ENCODE data around the gene SOX6. TPM values are rescaled to one million over a fixed set of nuclear protein-coding genes. Genes with fewer than 3 reads are reported as not detected.

SOX6 gene
- total RNA-seq, 1 experiment from 2014 or later: not detected

DNA sequence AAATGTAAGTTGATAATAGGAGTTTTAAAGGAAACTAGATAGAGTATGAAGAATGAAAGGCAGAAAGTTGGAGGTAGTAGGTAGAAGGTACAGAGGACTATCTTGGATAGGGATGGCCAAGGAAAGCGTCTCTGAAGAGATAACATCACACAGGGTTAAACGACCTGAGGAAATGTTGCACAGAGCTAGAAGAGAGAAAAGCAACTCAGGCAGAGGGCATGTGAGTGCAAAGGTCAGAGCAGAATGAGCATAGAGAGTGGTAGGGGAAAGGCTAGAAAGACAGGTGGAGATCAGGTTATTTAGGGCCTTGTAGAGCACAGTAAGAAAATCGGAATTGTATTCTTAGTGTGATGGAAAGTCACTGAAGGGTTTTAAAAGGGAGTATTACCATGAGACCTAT is 232.0 kb downstream of the SOX6 start:
- Histone ChIP-seq H3K4me1 (ENCODE audit: insufficient read depth, low read length) (no peaks in the 10 kb centered on the region), H3K9ac (ENCODE audit: extremely low read depth, insufficient read length, low read length) (no peak overlapping the region), H2BK20ac (ENCODE audit: low read depth, low read length, poor library complexity, severe bottlenecking) (no peak overlapping the region), H2BK15ac (ENCODE audit: low read depth, low read length) (no peak overlapping the region), H3K23ac (ENCODE audit: insufficient read length, low read depth, low read length) (no peak overlapping the region), H3K4me2 (ENCODE audit: insufficient read depth, insufficient read length, low read length) (no peak overlapping the region), H3K79me1 (ENCODE audit: insufficient read depth, low read depth, low read length, poor library complexity, severe bottlenecking) (no peaks in the 10 kb centered on the region), H4K5ac (ENCODE audit: insufficient read length, low read depth, low read length) (no peak overlapping the region), H3K9me3 (ENCODE audit: control insufficient read depth, low read depth, low read length) (no peaks in the 10 kb centered on the region), H3K4ac (ENCODE audit: low read depth, low read length) (no peak overlapping the region), H4K8ac (replicated peaks; ENCODE audit: insufficient read length, low read depth, low read length) (no peak overlapping the region), H3K14ac (ENCODE audit: insufficient read depth, low read length) (no peak overlapping the region), H4K91ac (ENCODE audit: insufficient read length, low read depth, low read length) (no peak overlapping the region), H3K23me2 (ENCODE audit: insufficient read length, low read depth, low read length, poor library complexity, severe bottlenecking) (no peaks in the 10 kb centered on the region), H3K18ac (ENCODE audit: insufficient read length, low read depth, low read length) (no peak overlapping the region), H2BK5ac (ENCODE audit: insufficient read length, low read length) (no peak overlapping the region), H2AK5ac (ENCODE audit: insufficient read length, low read length) (no peak overlapping the region), H2BK12ac (ENCODE audit: insufficient read length, low read depth, low read length) (no peak overlapping the region), H3T11ph (ENCODE audit: low read length) (no peak overlapping the region), H4K20me1 (ENCODE audit: control insufficient read depth, insufficient read depth, insufficient read length) (no peaks in the 10 kb centered on the region), H2BK120ac (ENCODE audit: low read depth, low read length, poor library complexity, severe bottlenecking) (no peak overlapping the region), H3K56ac (ENCODE audit: insufficient read length, low read depth, low read length) (no peak overlapping the region), H2AFZ (ENCODE audit: low read length) (no peak overlapping the region), H3K79me2 (ENCODE audit: insufficient read depth, low read length) (no peaks in the 10 kb centered on the region), H3K27me3 (ENCODE audit: insufficient read depth, low read length) (no peaks in the 10 kb centered on the region), H3K27ac (ENCODE audit: insufficient read length, low read depth, low read length) (no peak overlapping the region)
- no peak overlapping the region for H3K27ac Mint-ChIP-seq
- DNase-seq: no peak
- no peak overlapping the region for H3K4me3 Mint-ChIP-seq
- no CpG with 5 or more reads among the region's 3 CpGs for WGBS (ENCODE audit: extremely low coverage, insufficient read length, low lambda C conversion rate)
- peaks cover 4 to 7% of the 10 kb centered on the region in 2 experiments for H3K4me1 Mint-ChIP-seq
- TF ChIP-seq, protein P1, sequence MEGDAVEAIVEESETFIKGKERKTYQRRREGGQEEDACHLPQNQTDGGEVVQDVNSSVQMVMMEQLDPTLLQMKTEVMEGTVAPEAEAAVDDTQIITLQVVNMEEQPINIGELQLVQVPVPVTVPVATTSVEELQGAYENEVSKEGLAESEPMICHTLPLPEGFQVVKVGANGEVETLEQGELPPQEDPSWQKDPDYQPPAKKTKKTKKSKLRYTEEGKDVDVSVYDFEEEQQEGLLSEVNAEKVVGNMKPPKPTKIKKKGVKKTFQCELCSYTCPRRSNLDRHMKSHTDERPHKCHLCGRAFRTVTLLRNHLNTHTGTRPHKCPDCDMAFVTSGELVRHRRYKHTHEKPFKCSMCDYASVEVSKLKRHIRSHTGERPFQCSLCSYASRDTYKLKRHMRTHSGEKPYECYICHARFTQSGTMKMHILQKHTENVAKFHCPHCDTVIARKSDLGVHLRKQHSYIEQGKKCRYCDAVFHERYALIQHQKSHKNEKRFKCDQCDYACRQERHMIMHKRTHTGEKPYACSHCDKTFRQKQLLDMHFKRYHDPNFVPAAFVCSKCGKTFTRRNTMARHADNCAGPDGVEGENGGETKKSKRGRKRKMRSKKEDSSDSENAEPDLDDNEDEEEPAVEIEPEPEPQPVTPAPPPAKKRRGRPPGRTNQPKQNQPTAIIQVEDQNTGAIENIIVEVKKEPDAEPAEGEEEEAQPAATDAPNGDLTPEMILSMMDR (conservative IDR thresholded peaks at IDR 0.05): no peak
- H3K36me3 Mint-ChIP-seq (ENCODE audit: insufficient read depth in 1 of 3, low read depth in 3 of 3): no peaks in the 10 kb centered on the region
- H3K27me3 Mint-ChIP-seq (ENCODE audit: low read depth): no peaks in the 10 kb centered on the region
- no peaks in the 10 kb centered on the region for H3K9me3 Mint-ChIP-seq
